NK-92 (cell line): ENCODE results near the gene HMGN5.

Experiments
- DNase-seq: peaks from one replicate; lab custom pipeline; 2025; ENCODE audit not compliant: unreplicated experiment; lab: John Stamatoyannopoulos, UW

Gene HMGN5

DNA sequence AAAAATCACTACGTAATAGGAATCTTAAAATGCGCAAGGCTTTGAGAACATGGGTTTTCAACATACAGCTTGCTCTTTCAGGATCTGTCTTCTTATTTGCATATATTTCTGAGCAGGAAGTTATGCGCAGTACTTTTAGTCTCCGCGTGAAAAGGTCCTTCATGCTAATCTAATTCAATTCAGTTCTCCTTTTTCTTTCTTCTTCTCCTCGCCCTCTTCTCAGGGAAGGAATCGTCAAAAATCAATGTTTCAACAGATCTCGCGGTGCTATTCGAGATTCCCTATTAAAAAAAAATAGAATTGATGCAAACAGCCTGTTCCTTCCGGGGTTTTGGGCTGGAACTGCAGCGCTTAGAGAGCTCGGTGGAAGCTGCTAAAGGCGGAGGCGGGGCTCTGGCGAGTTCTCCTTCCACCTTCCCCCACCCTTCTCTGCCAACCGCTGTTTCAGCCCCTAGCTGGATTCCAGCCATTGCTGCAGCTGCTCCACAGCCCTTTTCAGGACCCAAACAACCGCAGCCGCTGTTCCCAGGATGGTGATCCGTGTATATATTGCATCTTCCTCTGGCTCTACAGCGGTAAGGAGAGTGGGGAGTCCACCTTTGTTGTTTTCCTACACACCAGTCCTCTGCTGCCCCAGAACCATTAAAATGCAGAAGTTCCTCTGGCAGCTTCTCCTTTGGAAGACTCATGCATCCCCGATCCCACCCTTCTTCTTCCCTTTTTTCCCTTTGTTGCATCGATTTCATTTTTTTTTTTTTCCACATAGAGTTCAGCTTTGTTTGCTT lies at the start of gene HMGN5, which contains the start of gene SH3BGRL:
Gene HMGN5, minus strand, starts transcription at position 243 of the 785 bp plus-strand sequence. CDS start 80,364 bp downstream, outside the sequence.
Gene SH3BGRL, plus strand, starts transcription at position 432 of the 785 bp plus-strand sequence. Its CDS starts 99 bp downstream, at position 531.
- no peak for DNase-seq

GRCh38 chrX:81241753-81242152 lies 40.0 kb upstream of the HMGN5 start:
- no peak for DNase-seq

DNA sequence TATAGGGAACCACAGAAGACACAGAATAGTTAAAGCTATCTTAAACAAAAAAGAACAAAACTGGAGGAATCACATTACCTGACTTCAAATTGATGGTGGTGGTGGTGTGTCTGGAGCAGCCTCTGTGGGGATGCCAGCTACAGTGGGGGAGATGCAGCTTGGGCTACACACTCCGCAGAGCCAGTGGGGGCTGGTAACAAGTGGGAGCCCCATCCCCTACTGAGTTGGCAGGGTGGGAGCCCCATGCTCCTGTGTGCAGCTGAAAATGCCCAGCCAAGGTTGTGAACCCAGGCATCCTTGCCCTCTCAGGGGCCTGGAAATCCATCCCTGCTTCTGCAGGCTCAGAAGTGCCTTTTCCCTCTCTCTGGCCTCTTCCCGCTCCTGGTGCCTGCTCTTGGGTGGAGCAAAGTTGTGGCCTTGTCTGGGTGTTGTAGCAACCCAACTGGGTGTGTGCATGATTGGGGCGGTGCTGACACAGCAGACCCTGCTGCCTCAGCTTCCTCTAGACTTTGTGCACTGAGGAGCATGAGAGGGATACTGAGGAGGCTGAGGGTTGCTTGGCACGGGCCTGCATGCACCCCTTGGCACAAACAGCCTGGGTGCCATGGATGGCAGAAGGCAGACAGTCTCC lies 39.1 kb upstream of the HMGN5 start:
- DNase-seq = no peak

DNA sequence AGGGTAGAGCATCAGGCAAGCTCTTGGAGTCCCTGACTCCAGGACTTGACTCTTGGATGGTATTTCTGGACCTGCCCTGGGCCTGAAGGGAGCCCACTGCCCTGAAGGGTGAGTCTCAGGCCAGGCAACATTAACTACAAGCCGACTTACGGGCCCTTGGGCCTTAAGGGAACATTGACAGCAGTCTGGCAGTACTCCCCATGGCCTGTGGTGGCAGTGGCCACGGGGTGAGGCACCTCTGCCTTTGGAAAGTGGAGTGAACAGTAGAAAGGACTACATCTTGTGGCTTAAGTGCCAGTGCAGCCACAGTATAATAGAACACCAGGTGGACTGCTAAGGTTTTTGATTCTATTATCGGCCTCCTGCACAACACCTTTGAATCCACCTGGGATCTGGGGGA lies 36.5 kb upstream of the HMGN5 start:
- no peak for DNase-seq

GRCh38 chrX:81237516-81237915 lies 35.8 kb upstream of the HMGN5 start:
- DNase-seq = no peak

DNA sequence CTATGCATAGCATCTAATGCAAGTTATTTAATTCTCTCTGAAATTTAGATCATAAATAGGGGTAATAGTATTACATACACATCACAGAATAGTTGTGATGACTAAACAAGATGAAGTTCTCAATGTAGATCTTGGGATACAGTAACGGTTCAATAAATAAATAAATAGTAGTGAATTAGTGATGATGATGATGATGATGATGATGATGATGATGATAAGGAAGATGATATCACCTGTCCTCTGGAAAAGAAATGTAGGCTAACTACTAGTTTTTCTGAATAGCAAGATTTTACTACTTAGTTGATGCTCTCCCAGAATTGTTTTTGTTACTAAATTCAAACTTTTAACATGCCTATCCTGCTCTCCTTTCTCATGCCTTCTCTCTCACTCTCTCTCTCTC lies 30.5 kb upstream of the HMGN5 start:
- DNase-seq = no peak

- DNase-seq = no peak
Observed at GRCh38 chrX:81231476-81231875, 29.8 kb upstream of the HMGN5 start.

DNA sequence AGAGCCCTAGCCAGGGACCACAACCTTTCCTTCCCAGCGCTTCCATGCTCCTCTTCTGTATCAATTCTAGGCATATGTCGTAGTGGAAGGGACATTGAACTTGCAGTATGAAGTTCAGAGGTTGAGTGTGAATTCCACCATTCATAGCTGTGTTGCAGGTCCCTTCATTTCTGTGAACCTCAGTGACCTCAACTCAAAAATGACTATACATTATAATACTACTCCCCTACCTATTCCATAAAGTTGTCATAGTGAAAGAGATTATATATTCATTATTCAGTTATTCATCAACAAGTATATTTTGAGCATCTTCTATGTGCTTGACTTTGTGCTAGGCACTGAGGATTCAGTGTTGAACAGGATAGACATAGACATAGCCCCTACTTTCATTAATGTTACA lies 28.2 kb upstream of the HMGN5 start:
- DNase-seq = no peak

GRCh38 chrX:81229229-81229628 lies 27.5 kb upstream of the HMGN5 start:
- no peak for DNase-seq

- no peak for DNase-seq
Observed at GRCh38 chrX:81215685-81216084, 14.0 kb upstream of the HMGN5 start.

DNA sequence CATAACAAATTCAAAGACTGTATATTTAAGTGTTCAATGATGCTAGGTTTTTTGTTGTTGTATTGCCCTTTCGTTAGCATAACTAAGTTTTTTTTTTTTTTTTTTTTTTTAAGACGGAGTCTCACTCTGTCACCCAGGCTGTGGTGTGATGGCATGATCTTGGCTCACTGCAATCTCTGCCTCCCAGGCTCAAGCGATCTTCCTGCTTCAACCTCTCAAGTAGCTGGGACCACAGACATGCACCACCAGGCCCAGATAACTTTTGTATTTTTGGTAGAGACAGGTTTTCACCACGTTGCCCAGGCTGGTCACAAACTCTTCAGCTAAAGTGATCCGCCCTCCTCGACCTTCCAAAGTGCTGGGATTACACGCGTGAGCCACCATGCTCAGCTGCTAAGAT lies 7.2 kb upstream of the HMGN5 start:
- DNase-seq = no peak

DNA sequence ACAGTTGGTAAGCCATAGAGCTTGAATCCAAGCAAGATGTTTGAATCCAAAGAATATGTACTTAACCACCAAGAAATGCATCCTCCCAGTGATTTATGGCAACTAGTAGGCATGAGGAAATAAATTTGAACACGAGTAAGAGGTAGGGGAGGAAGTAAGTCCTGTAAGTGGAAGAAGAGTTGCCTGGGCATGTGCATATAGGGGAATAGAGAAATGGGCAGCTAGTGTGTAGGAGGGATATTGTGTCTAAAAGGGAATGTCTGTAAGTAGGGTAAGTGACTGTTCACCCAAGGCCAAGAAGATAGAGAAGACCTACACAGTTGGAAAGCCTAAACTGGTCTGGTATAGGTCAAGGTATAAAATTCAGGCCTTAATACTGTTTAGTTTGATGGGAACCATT lies 4.8 kb upstream of the HMGN5 start:
- DNase-seq = no peak

- no peak for DNase-seq
Observed at GRCh38 chrX:81205551-81205950, 3.8 kb upstream of the HMGN5 start.

- no peak for DNase-seq
Observed at GRCh38 chrX:81202943-81203342, 1.2 kb upstream of the HMGN5 start.

DNA sequence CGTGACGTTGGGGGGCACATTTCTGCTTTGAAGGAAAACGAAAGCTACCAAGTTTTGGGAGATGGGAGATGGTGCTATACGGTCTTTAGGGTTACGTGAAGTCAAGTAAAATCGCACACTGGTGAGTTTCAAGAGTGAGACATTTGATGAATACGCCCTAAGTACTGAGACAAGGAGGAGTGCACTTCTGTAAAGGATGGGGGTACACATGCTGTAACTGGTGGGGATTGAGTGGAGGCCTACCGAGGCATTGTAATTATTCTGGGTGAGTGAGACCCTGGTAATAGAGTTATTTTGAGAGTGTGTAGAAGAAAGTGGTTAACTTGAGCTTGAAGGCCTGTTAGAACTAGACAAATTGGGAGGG lies 725 bp upstream of the HMGN5 start:
- no peak for DNase-seq

DNA sequence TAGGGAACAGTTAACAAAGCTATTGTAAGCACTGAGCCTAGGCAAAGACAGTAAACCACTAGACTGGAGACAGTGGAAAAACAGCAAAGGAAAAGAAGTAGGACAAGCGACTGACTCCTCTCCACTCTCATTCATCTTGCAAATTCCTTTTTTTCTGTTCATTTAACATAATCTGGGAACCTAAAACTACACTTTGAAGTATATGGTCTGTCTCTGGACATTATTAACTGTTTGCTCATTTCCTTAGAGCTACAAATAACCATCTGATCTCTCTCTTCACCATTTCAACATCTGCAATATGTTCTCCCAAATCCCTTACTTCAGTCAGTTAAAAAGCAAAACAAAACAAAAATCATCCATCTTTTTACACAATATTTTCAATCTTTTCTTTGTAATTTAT lies 642 bp downstream of the HMGN5 start:
- no peak for DNase-seq

DNA sequence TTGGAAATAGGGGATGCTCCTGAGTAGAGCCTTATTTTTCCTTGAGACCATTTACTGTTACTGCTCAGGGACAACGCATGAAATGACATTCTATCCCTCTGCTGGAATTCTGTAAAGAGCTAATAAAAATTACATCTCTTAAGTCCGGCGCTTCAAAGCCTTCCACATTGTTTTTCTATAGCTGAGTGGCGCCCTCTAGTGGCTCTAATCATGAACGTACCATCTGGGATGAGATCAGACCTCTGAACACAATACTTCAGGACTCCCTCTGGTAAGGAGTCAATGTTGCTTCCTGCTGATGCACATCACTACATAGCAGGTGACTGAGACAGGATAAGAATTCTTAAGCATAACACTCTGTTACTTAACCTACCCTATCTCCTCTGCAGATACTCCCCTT lies 6.0 kb downstream of the HMGN5 start:
- peak; percentile 3 for DNase-seq

DNA sequence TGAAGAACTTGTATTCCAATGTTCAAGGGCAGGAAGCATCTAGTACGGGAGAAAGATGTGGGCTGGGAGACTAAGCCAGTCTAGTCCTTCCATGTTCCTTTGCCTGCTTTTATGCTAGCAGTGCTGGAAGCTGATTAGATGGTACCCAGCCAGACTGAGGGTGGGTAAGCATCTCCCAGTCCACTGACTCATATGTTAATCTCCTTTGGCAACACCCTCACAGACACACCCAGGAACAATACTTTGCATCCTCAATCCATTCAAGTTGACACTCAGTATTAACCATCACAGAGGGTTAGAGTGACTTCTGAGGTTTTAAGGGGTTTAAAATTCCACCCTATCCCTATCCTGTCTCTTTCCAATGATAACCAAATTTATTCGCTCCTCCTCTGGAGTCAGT lies 6.5 kb downstream of the HMGN5 start:
- DNase-seq = no peak

GRCh38 chrX:81174286-81174685 lies 27.4 kb downstream of the HMGN5 start:
- DNase-seq = no peak

GRCh38 chrX:81168391-81168790 lies 33.3 kb downstream of the HMGN5 start:
- DNase-seq = no peak

DNA sequence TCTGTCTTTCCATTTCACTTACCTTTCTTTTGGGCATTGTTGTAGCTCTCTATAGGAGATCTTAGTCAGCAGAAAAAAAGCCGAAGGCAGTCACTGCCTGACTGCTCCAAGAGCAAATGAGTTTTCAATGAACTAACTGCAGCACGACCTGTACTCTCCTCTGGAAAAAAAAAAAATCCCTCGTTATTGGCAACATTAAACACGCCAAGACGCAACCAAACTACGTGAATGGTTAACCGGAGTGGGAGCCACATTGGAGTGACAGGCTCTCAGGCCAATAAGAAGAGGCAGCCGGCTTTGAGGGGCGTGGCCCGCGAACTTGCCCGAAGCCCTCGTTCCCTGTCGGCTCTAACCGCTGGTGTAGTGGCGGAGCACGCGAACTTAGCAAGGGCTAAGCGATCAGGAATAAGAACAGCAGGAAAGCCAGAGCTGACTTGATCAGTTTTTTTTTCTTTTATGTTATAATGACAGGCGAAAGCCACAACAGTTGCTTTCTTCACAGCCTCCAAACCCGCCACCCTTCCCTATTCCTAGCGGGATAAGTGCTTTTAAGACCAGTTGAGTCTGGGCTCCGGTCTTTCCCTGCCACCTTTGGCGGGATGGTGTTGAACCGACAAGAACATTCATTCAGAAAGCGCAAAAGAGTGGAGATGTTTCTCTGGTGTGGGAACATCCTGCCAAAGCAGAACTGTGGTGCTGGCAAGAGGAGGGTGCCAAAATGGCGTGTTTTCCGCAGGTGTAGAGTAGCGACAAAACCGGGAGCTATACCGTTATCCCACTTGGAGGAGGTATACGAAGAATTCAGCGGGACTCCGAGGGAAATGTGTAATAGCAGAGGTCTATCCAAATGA lies 80.0 kb downstream of the HMGN5 start:
- peak; percentile 4 for DNase-seq

DNA sequence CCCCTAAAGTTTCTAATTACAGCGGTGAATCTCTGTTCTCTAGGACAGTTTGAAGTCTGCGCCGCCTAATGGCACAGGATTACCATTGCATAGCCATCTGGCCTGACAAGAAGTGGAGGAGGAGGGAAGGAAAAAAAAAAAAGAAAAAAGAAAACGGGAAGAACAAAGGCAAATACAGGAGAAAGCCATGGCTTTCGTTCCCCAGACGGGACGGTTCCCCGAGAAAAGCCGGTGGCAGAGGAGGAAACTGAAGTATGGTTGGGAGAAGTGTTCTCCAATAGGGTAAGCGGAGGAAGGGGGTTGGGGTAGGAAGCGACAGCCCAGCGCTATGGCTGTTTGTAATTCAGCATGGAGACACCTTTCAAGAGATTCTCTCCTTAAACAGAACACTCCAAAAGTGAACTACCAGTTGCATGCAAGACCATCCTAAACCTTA lies 80.8 kb downstream of the HMGN5 start:
- no peak for DNase-seq
